ENCODE measurements around the gene PRKX.
"Not testable (repeated sequence)": the region's sequence is repeated elsewhere in the genome, so short reads cannot be mapped to it uniquely, and the experiment has no call there.

The PRKX gene

GRCh38 chrX:3707673-3708274 lies 5.7 kb downstream of the PRKX start:
- not testable (repeated sequence) for DNase-seq

DNA sequence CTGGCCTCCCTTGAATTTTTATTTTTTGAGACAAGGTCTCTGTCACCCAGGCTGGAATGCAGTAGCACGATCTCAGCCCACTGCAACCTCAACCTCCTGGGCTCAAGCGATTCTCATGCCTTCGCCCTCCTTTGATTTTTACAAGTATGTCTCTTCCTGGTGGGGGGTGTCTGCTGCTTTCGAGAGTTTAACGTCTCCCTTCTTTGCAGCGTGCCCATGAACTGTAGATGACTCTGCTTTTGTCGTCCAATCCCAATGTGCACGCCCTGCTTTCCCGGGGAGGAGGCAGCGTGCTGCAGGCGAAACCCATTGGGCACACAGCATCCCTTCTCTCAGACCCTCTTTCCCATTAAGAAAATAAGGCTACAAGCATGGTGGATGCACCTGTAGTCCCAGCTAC lies 7.0 kb downstream of the PRKX start:
- DNase-seq = no peak

- DNase-seq = not testable (repeated sequence)
These were observed 10.2 kb downstream of the PRKX start for GRCh38 chrX:3703251-3703650.

DNA sequence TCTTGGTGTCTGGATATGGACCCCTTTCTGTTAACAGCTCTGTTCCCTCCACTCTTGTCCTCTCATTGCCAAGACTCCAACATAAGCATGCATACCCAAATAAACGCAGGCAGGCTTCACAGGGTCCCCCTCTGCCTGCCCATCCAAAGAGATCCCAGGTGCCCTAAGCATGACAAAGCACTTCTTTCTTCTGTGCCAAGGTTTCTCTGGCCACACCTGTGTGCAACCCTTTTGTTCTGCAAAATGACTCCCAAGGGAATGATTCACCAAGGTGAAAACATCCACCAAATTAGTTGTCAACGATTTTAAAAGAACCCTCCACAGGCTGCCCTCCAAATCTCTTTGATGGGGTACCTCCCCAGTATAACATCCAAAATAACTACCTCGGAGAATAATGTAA lies 11.4 kb downstream of the PRKX start:
- DNase-seq = not testable (repeated sequence)

GRCh38 chrX:3701445-3701928 lies 12.0 kb downstream of the PRKX start:
- DNase-seq = not testable (repeated sequence)

- no peak for DNase-seq
These were observed 13.5 kb downstream of the PRKX start for GRCh38 chrX:3699821-3700381.

DNA sequence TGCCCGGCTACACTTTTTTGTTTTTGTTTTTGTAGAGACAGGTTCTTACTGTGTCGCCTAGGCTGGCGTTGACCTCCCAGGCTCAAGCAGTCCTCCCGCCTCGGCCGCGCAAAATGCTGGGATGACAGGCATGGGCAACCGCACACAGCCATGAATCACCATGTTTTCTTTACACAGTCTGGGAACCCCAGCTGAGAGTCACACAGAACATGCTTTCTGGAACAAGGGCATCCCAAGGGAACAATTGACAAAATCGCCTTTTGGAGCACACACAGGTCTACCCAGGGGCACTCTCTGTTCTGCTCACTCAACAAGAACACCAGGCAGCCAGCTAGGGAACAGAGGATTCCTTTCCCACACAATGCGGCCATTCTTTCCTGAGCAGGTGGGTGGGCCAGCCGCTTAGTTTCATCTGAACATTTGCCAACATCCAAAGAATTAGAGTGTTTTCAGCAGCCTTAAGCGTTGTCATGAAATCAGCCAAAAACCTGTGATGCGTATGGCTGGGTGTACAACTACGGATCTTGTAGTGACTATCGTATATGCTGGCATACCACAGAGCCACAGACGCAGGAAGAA lies 15.7 kb downstream of the PRKX start:
- no peak for DNase-seq

GRCh38 chrX:3697220-3697684 lies 16.2 kb downstream of the PRKX start:
- DNase-seq = no peak

GRCh38 chrX:3695536-3695935 lies 17.9 kb downstream of the PRKX start:
- no peak for DNase-seq

- DNase-seq = no peak
These were observed 23.3 kb downstream of the PRKX start for GRCh38 chrX:3690140-3690539.

GRCh38 chrX:3683236-3683635 lies 30.2 kb downstream of the PRKX start:
- DNase-seq = not testable (repeated sequence)

GRCh38 chrX:3680459-3680858 lies 33.0 kb downstream of the PRKX start:
- DNase-seq = no peak

- no peak for DNase-seq
These were observed 33.8 kb downstream of the PRKX start for GRCh38 chrX:3679669-3680068.

DNA sequence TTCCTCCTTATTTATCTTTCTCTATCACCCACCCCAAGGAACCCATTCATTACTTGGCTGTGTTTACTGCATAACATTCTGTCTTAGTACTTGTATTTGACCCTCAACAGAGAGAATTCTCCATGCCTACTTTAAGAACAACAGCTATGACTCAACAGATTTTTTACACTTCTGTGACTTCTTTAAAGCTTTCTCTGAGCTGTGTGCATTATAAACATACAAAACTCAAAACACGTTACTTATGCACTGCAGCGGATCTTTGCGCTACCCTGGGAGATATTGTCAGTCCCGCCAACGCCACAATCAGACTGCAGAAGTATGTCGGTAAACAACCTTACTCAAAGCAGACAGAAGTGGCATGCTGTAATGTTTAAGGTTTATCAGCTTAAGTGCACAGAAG lies 35.1 kb downstream of the PRKX start:
- no peak for DNase-seq

- DNase-seq = no peak
These were observed 38.6 kb downstream of the PRKX start for GRCh38 chrX:3674881-3675280.

GRCh38 chrX:3669841-3670475 lies 43.5 kb downstream of the PRKX start:
- no peak for DNase-seq

DNA sequence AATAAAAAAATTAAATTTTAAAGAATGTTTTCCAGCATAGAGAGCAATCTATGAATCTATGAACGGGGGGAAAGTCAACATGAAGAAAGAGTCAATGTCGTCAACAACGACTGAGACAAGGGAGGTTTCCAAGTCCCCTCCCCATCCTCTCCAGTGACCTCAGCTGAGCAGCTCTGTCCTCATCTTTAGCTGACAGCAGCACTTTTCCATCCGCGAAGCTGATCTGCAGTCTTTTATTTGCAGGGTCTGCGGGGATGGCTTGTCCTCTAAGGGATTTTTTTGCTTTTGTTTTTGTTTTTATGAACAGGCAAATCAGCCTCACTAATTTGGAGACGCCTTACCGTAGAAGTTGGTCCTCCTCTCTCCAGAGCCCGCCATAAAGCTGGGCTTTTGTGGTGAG lies 46.5 kb downstream of the PRKX start:
- no peak for DNase-seq

GRCh38 chrX:3664921-3665320 lies 48.5 kb downstream of the PRKX start:
- no peak for DNase-seq

DNA sequence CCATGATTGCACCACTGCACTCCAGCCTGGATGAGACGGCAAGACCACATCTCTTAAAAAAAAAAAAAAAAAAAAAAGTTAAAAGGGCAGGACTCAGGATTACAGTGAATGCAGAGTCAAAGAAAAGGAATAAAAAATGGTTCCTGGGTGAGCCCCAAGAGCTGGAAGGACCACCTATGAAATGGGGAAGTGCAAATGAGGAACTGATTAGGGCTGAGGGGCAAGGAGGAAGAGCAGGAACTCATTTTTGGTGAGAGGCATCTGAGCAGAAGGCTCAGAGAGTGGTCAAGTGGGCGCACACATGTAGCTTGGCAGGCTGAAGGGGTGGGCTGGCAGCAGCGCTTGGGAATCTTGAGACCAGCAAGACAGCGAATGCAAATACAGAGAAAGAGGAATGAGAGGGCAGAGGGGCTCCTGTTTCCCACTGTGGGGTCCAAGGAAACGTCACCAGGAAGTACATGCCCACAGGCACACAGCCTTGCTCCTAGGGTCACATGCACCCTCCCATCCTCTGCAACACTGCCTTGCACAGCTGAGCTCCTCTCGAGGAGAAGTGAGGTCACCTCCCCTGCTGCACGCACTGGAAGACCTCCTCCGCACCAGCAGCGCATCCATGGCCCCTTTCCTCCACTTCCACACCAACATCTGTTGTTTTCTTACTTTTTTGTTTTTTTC lies 49.7 kb downstream of the PRKX start:
- DNase-seq = not testable (repeated sequence)

- DNase-seq = no peak
These were observed 53.7 kb downstream of the PRKX start for GRCh38 chrX:3659761-3660160.

- no peak for DNase-seq
These were observed 58.3 kb downstream of the PRKX start for GRCh38 chrX:3655181-3655580.

DNA sequence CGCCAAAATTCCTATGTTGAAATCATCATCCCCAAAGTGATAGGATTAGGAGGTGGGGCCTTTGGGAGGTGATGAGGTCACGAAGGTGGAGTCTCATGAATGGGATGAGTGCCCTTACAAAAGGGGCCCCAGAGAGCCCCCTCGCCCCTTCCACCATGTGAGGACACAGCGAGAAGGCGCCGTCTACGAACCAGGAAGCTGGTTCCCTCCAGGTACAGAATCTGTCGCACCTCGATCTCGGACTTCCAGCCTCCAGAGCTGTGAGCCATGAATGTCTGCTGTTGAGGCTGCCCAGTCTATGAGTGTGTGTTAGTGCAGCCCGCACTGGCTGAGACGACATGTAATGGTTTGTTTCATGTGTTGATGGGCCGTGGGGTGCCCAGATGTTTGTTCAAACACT lies 60.3 kb downstream of the PRKX start:
- no peak for DNase-seq

DNA sequence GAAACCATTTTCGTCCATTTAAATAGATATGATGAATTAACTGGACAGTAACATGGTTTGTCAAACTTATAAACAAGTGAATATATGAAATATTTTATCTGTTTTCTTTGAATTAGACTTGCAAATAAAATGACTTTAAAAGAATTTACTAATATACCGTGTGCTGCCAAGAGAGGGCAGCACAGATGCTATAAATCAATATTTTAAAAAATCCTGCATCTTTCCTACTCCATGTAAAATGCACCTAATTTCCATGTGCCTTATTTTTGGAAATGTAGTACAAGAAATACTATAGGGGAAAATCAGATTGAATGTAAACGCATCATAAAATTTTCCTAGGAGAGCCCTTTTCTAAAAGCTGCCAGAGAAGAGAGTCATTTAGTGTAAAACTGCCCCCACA lies 62.2 kb downstream of the PRKX start:
- no peak for DNase-seq

- no peak for DNase-seq
These were observed 65.4 kb downstream of the PRKX start for GRCh38 chrX:3648084-3648483.
